ENCODE data around the gene KAZALD1.

KAZALD1 gene

GRCh38 chr10:101012525-101013364 lies 49.0 kb upstream of the KAZALD1 start:
- H3K4me3 ChIP-seq (ENCODE audit: low read depth, low read length): no peak overlapping the region
- peaks cover 4% of the 10 kb centered on the region; the same call in 1 of the 2 replicates for H3K4me1 ChIP-seq (ENCODE audit: control insufficient read depth, insufficient read depth, low read length)
- H3K9me3 ChIP-seq (ENCODE audit: control insufficient read depth, insufficient read depth, low read depth, low read length): no peaks in the 10 kb centered on the region
- peaks cover 0 to 2% of the 10 kb centered on the region in 2 experiments; a peak in 1 of 3 replicates for H3K36me3 ChIP-seq (ENCODE audit: control insufficient read depth in 2 of 2, insufficient read depth in 1 of 2, low read length in 2 of 2)
- no peak overlapping the region for H3K27ac ChIP-seq (ENCODE audit: extremely low read depth, low read depth, low read length)
- POLR2A ChIA-PET: interaction anchor here (2.4 kb wide), 1 partner anchor 14 kb away, joined by 7 read pairs; no protein-coding TSS in a partner anchor
- CTCF ChIA-PET: interaction anchor here (0.6 to 4.8 kb wide), 9 partner anchors 9 to 132 kb away, joined by 3 to 64 read pairs (median 6); partner anchors contain the start of gene LZTS2
- TF ChIP-seq KLF17 (tag by site-specific recombination; IDR thresholded peaks at IDR 0.05) (no peak), ZNF513 (tag by site-specific recombination; IDR thresholded peaks at IDR 0.05) (no peak), PATZ1 (tag by site-specific recombination; IDR thresholded peaks at IDR 0.05) (no peak; the same call in 1 of the 2 replicates), IKZF3 (tag by site-specific recombination; IDR thresholded peaks at IDR 0.05) (peak; percentile 33; the same call in 1 of the 2 replicates), PRDM6 (tag by site-specific recombination; IDR thresholded peaks at IDR 0.05) (no peak), ZNF530 (tag by site-specific recombination; IDR thresholded peaks at IDR 0.05; ENCODE audit: low read depth) (no peak), ZNF768 (tag by site-specific recombination; IDR thresholded peaks at IDR 0.05) (no peak), ZFP3 (tag by site-specific recombination; IDR thresholded peaks at IDR 0.05; ENCODE audit: low read depth) (no peak), RBAK (tag by site-specific recombination; IDR thresholded peaks at IDR 0.05) (no peak), ZSCAN30 (tag by site-specific recombination; IDR thresholded peaks at IDR 0.05) (0 out of 2 replicates have a peak, but pooled peaks have one; percentile 58), ZNF311 (tag by site-specific recombination; IDR thresholded peaks at IDR 0.05; ENCODE audit: borderline replicate concordance) (no peak), ZXDB (tag by site-specific recombination; IDR thresholded peaks at IDR 0.05) (0 out of 2 replicates have a peak, but pooled peaks have one; percentile 24), YY2 (tag by site-specific recombination; IDR thresholded peaks at IDR 0.05) (no peak), ZNF19 (tag by site-specific recombination; IDR thresholded peaks at IDR 0.05; ENCODE audit: low read depth) (no peak), ZNF571 (tag by site-specific recombination; IDR thresholded peaks at IDR 0.05) (no peak), ZNF621 (tag by site-specific recombination; IDR thresholded peaks at IDR 0.05) (no peak), EGR2 (tag by site-specific recombination; IDR thresholded peaks at IDR 0.05; ENCODE audit: low read depth) (no peak), ZNF747 (tag by site-specific recombination; IDR thresholded peaks at IDR 0.05) (no peak), ZNF239 (tag by site-specific recombination; IDR thresholded peaks at IDR 0.05) (no peak), ZNF785 (tag by site-specific recombination; IDR thresholded peaks at IDR 0.05) (0 out of 2 replicates have a peak, but pooled peaks have one; percentile 22), SP2 (tag by site-specific recombination; IDR thresholded peaks at IDR 0.05) (no peak), ZNF544 (tag by site-specific recombination; IDR thresholded peaks at IDR 0.05) (no peak), ZBTB10 (tag by site-specific recombination; IDR thresholded peaks at IDR 0.05) (0 out of 2 replicates have a peak, but pooled peaks have one; percentile 35), ZNF335 (tag by site-specific recombination; conservative IDR thresholded peaks at IDR 0.05) (peak; percentile 58), YY1 (tag by site-specific recombination; IDR thresholded peaks at IDR 0.05) (no peak)
- TF ChIP-seq, protein P1, sequence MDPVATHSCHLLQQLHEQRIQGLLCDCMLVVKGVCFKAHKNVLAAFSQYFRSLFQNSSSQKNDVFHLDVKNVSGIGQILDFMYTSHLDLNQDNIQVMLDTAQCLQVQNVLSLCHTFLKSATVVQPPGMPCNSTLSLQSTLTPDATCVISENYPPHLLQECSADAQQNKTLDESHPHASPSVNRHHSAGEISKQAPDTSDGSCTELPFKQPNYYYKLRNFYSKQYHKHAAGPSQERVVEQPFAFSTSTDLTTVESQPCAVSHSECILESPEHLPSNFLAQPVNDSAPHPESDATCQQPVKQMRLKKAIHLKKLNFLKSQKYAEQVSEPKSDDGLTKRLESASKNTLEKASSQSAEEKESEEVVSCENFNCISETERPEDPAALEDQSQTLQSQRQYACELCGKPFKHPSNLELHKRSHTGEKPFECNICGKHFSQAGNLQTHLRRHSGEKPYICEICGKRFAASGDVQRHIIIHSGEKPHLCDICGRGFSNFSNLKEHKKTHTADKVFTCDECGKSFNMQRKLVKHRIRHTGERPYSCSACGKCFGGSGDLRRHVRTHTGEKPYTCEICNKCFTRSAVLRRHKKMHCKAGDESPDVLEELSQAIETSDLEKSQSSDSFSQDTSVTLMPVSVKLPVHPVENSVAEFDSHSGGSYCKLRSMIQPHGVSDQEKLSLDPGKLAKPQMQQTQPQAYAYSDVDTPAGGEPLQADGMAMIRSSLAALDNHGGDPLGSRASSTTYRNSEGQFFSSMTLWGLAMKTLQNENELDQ (tag by site-specific recombination; IDR thresholded peaks at IDR 0.05; ENCODE audit: low read depth): no peak

All from HEK293 (cell line).